ENCODE measurements around the gene CDH2. TPM values are rescaled to one million over a fixed set of nuclear protein-coding genes. Genes with fewer than 3 reads are reported as not detected.

The CDH2 gene
- total RNA-seq, 1 donor from 2014 or later, result 234 TPM

DNA sequence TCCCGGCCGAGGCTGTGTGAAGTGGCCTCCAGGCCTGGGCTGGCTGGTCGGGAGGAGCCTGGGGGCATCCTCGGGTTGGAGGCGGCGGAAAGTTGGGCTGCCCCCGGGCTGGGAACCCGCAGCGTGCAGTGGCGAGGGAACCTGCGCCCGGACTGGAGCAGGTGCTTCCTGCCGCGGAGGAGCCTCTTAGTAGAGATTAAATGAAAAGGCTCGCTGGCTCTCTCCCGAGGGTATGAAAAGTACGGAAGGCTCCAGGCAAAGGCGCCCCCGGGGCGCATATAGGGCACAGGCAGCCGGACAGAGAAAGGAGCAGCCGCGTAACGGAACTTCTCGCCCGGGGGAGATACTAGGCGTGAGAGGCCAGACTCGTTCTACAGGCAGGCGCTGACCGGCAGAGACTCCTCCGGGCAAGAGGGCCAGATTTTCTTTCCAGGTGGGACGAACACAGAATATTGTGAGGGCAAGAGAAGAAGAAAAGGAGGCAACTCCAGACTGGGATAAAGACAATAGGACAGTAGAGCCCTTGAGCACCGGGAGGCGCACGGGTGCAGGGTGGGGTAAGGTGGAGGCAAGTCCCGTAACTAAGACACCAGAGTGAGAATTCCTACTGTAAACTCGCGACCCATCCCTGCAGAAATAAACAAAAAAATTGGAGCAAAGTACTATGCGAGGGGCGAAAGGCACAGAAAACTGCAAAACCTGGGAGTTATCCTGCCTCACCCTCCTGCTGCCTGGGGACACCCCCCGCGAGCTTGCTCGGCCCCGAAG is 816 bp downstream of the CDH2 start:
- peaks cover 48% of the 10 kb centered on the region for H3K4me1 Mint-ChIP-seq
- DNase-seq (ENCODE audit: low read depth, low spot score), result peak; percentile 39
- H3K27me3 Mint-ChIP-seq (ENCODE audit: low read depth), result peaks cover 10% of the 10 kb centered on the region
- peak overlapping the region; percentile 97 for H3K4me3 Mint-ChIP-seq
- peaks cover 4% of the 10 kb centered on the region for H3K36me3 Mint-ChIP-seq (ENCODE audit: low read depth)
- TF ChIP-seq, protein P1, sequence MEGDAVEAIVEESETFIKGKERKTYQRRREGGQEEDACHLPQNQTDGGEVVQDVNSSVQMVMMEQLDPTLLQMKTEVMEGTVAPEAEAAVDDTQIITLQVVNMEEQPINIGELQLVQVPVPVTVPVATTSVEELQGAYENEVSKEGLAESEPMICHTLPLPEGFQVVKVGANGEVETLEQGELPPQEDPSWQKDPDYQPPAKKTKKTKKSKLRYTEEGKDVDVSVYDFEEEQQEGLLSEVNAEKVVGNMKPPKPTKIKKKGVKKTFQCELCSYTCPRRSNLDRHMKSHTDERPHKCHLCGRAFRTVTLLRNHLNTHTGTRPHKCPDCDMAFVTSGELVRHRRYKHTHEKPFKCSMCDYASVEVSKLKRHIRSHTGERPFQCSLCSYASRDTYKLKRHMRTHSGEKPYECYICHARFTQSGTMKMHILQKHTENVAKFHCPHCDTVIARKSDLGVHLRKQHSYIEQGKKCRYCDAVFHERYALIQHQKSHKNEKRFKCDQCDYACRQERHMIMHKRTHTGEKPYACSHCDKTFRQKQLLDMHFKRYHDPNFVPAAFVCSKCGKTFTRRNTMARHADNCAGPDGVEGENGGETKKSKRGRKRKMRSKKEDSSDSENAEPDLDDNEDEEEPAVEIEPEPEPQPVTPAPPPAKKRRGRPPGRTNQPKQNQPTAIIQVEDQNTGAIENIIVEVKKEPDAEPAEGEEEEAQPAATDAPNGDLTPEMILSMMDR (conservative IDR thresholded peaks at IDR 0.05), result no peak
- H3K9me3 Mint-ChIP-seq, result no peaks in the 10 kb centered on the region
- H3K27ac Mint-ChIP-seq (ENCODE audit: unreplicated experiment), result peak overlapping the region; percentile 99

DNA sequence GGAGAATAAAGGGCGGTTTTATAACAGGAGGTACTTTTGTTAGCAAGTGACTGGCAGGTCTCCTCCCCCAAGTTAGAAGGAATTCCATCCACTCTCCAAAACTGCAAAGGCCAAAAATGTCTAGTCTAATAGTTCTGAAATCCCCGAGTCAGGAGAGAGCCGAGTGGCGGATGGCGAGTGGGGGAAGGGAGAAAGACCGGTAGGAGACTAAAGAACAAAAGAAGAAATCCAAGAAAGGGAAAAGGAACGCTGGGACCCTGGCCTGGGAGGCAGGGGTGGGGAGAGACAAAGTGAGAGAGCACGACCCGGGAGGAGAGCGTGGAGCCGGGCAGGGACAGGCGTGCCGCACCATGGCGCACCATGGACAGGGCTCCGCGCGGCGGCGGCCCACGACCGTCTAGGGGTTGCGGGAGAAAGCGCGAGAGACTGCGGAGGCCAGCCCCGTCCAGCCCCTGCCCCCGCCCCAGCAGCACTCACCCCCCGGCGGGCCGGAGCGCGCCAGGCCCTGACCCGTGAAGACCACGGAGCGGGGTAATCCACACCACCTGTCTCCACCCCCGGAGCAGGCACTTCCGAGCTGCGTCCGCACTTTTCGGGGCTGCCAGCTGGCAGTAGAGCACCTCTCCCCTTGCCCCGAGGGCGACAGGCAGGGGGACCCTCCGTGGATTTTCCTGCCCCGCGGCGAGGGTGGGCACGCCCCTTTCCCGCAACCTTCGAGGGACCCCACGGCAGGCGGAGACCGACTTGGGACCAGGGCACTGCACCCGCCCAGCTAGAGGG is 1.6 kb downstream of the CDH2 start:
- H3K27me3 Mint-ChIP-seq (ENCODE audit: low read depth), result peaks cover 10% of the 10 kb centered on the region
- H3K36me3 Mint-ChIP-seq (ENCODE audit: low read depth), result peaks cover 4% of the 10 kb centered on the region
- no peaks in the 10 kb centered on the region for H3K9me3 Mint-ChIP-seq
- peak; percentile 60 for DNase-seq (ENCODE audit: low read depth, low spot score)
- TF ChIP-seq, protein P1 (conservative IDR thresholded peaks at IDR 0.05), result no peak
- peak overlapping the region; percentile 97 for H3K4me3 Mint-ChIP-seq
- peaks cover 43% of the 10 kb centered on the region for H3K4me1 Mint-ChIP-seq
- H3K27ac Mint-ChIP-seq (ENCODE audit: unreplicated experiment), result peak overlapping the region; percentile 99

DNA sequence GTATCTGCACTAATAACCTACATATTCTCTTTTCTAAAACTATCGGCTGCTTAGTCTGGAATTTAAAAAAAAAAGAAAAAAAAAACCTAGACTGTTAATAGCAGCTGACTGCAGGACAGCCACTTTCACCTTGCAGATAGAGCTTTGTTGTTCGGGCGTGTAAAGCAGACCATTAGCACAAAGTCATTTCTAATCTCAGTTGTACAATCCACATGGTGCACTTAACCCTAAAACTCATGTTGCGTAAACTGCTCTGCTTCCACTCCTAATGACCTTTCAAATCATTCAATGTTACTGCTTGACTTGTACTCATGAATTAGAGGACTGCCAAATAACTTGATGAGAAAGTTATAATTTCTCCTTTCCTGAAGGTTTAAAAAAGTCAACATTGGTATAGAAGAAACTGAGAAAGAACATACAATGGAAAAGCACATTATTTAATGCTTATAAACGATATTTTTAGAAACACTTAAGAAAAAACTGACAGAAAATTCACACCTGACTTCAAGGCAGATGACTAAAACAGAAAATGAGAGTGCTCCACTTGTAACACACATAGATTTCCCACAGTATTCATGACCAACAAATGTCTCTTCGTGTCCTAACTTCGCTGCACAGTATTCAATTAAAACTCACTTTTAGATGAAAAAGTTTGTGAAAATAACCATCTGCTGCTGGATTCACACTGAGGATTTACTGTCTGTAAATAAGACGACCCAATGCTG is 2.6 kb downstream of the CDH2 start:
- Mint-ChIP-seq H3K4me3 (peak overlapping the region; percentile 97), H3K36me3 (ENCODE audit: low read depth) (peaks cover 4% of the 10 kb centered on the region), H3K27me3 (ENCODE audit: low read depth) (peaks cover 10% of the 10 kb centered on the region), H3K27ac (ENCODE audit: unreplicated experiment) (peak overlapping the region; percentile 93), H3K4me1 (peaks cover 44% of the 10 kb centered on the region), H3K9me3 (no peaks in the 10 kb centered on the region)
- TF ChIP-seq, protein P1 (conservative IDR thresholded peaks at IDR 0.05), result no peak
- no peak for DNase-seq (ENCODE audit: low read depth, low spot score)

DNA sequence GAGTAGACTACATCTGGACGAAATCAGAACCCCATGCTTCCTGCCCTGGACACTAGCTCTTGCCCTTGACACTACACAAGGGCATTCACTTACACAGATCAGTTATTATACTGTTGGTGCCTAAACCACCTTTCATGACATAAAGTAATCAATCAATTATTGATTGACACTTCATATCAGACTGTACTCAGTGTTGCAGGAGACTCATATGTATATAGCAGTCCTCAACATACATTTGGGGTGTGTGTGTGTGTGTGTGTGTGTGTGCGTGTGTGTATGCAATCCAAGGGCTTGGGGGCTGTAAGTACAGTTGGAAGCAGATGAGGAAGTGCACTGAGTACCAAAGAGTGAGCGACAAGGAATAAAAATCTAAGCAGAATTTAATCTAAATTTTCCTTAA is 5.1 kb downstream of the CDH2 start:
- peaks cover 8% of the 10 kb centered on the region for H3K27me3 Mint-ChIP-seq (ENCODE audit: low read depth)
- peaks cover 4% of the 10 kb centered on the region for H3K36me3 Mint-ChIP-seq (ENCODE audit: low read depth)

DNA sequence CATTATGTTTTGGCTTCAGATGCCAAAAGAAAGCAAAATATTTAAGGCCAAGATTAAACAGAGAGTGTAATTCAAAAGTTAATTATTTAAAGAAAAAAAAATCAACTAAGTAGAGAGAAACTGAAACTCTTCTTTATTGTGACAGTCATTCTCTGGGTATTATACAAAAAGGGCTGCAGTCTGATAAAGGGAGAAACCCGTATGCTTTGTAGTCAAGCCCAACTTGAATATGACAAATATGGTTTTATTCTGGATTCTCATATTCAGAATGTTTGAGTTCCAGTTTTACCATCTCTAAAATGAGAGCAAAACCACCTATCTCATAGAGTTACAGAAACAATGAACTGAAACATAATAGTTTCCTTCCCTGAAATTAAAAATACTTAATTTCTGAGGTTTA is 8.2 kb downstream of the CDH2 start:
- no peak overlapping the region for H3K4me3 Mint-ChIP-seq
- no peak overlapping the region for H3K27ac Mint-ChIP-seq (ENCODE audit: unreplicated experiment)
- H3K4me1 Mint-ChIP-seq, result peaks cover 60% of the 10 kb centered on the region
- TF ChIP-seq, protein P1 (conservative IDR thresholded peaks at IDR 0.05), result no peak
- no peaks in the 10 kb centered on the region for H3K9me3 Mint-ChIP-seq
- no peaks in the 10 kb centered on the region for H3K36me3 Mint-ChIP-seq (ENCODE audit: low read depth)
- no peak for DNase-seq (ENCODE audit: low read depth, low spot score)
- H3K27me3 Mint-ChIP-seq (ENCODE audit: low read depth), result no peaks in the 10 kb centered on the region

More for the DNA sequence above, 5.1 kb downstream of the CDH2 start:
- H3K4me1 Mint-ChIP-seq, result peaks cover 61% of the 10 kb centered on the region
- no peak for DNase-seq (ENCODE audit: low read depth, low spot score)
- H3K27ac Mint-ChIP-seq (ENCODE audit: unreplicated experiment), result no peak overlapping the region
- no peaks in the 10 kb centered on the region for H3K9me3 Mint-ChIP-seq
- H3K4me3 Mint-ChIP-seq, result peak overlapping the region; percentile 74
- TF ChIP-seq, protein P1 (conservative IDR thresholded peaks at IDR 0.05), result no peak

Data from neural crest cell (in vitro differentiated cells).